IPS DF 19.7 (cell line): ENCODE data around the gene SPOPL.
A peak's percentile ranks its signal among the peaks of the same experiment; 100 is the strongest.
"Not testable (repeated sequence)": the region's sequence is repeated elsewhere in the genome, so short reads cannot be mapped to it uniquely, and the experiment has no call there.

ENCODE experiments used
- DNase-seq: peaks from one replicate; pipeline ENCODE4 v3.0.0-alpha.2; 2013; ENCODE audit warnings: low read depth, low spot score

The SPOPL gene

GRCh38 chr2:138523018-138523672 lies 21.6 kb downstream of the SPOPL start:
- not testable (repeated sequence) for DNase-seq

- not testable (repeated sequence) for DNase-seq
Measured at GRCh38 chr2:138523673-138524042, 22.1 kb downstream of the SPOPL start.

GRCh38 chr2:138524353-138524752 lies 22.8 kb downstream of the SPOPL start:
- not testable (repeated sequence) for DNase-seq

GRCh38 chr2:138531913-138532312 lies 30.3 kb downstream of the SPOPL start:
- DNase-seq, result no peak

- no peak for DNase-seq
Measured at GRCh38 chr2:138534791-138535190, 33.2 kb downstream of the SPOPL start.

GRCh38 chr2:138536302-138536701 lies 34.7 kb downstream of the SPOPL start:
- no peak for DNase-seq

GRCh38 chr2:138536740-138537139 lies 35.2 kb downstream of the SPOPL start:
- DNase-seq, result no peak

GRCh38 chr2:138537170-138537915 lies 35.8 kb downstream of the SPOPL start:
- DNase-seq, result no peak

- DNase-seq, result not testable (repeated sequence)
Measured at GRCh38 chr2:138544206-138544605, 42.6 kb downstream of the SPOPL start.

GRCh38 chr2:138548796-138549195 lies 47.2 kb downstream of the SPOPL start:
- no peak for DNase-seq

- DNase-seq, result no peak
Measured at GRCh38 chr2:138550172-138550571, 48.6 kb downstream of the SPOPL start.

GRCh38 chr2:138550670-138551287 lies 49.2 kb downstream of the SPOPL start:
- DNase-seq, result no peak

- DNase-seq, result no peak
Measured at GRCh38 chr2:138554123-138554522, 52.6 kb downstream of the SPOPL start.

GRCh38 chr2:138559641-138560040 lies 58.1 kb downstream of the SPOPL start:
- no peak for DNase-seq

GRCh38 chr2:138564586-138565229 lies 63.1 kb downstream of the SPOPL start:
- no peak for DNase-seq

GRCh38 chr2:138565230-138565598 lies 63.6 kb downstream of the SPOPL start:
- DNase-seq, result no peak

- DNase-seq, result no peak
Measured at GRCh38 chr2:138572318-138572717, 70.7 kb downstream of the SPOPL start.

- no peak for DNase-seq
Measured at GRCh38 chr2:138577066-138577465, 75.5 kb downstream of the SPOPL start.

GRCh38 chr2:138579556-138579955 lies 78.0 kb downstream of the SPOPL start:
- no peak for DNase-seq

GRCh38 chr2:138581909-138582308 lies 80.3 kb downstream of the SPOPL start:
- no peak for DNase-seq

- DNase-seq, result no peak
Measured at GRCh38 chr2:138589663-138590062, 88.1 kb downstream of the SPOPL start.

- DNase-seq, result peak; percentile 7
Measured at GRCh38 chr2:138596403-138596802, 94.8 kb downstream of the SPOPL start.
